Natural killer cell (primary cell): ENCODE measurements around the gene GLO1. TPM values are rescaled to one million over a fixed set of nuclear protein-coding genes. Genes with fewer than 3 reads are reported as not detected.

ENCODE experiments used
- ATAC-seq, 3 donors: fragments of 150-1000 bp in 2 of 3; fragments of 200-7000 bp in 1 of 3; cut with Tn5 transposase; 1 replicate in 1 of 3; 2 replicates in 2 of 3; pipeline ENCODE4 v1.10.0; 2021; ENCODE audit warnings: mild to moderate bottlenecking in 2 of 3, moderate library complexity in 2 of 3
- DNase-seq, 2 donors: peaks; one replicate each; pipeline versions ENCODE4 v3.0.0 to v3.0.0-alpha.2; 2013 to 2021; ENCODE audit warnings: mixed read lengths in 1 of 2
- H3K27ac ChIP-seq: one replicate; pipeline ENCODE4 v1.5.1; 2013; ENCODE audit warnings: mild to moderate bottlenecking, low read length
- H3K27me3 ChIP-seq: one replicate; pipeline ENCODE4 v1.6.1; 2013; ENCODE audit warnings: low read length; ENCODE audit not compliant: control insufficient read depth, insufficient read depth
- H3K36me3 ChIP-seq: one replicate; pipeline ENCODE4 v1.6.1; 2013; ENCODE audit warnings: low read length; ENCODE audit not compliant: control insufficient read depth, insufficient read depth
- H3K4me1 ChIP-seq: one replicate; pipeline ENCODE4 v1.6.1; 2013; ENCODE audit warnings: low read length; ENCODE audit not compliant: control insufficient read depth, insufficient read depth
- H3K4me3 ChIP-seq: one replicate; pipeline ENCODE4 v1.5.1; 2013; ENCODE audit warnings: low read length
- H3K9me3 ChIP-seq: one replicate; pipeline ENCODE4 v1.6.1; 2013; ENCODE audit warnings: low read length; ENCODE audit not compliant: control insufficient read depth, insufficient read depth
- H3K27ac Mint-ChIP-seq, 2 donors: one replicate each; pipeline ENCODE4 v1.8.0; 2022; ENCODE audit warnings: mild to moderate bottlenecking in 2 of 2, mixed read lengths in 2 of 2, moderate library complexity in 1 of 2
- H3K27me3 Mint-ChIP-seq, 2 donors: one replicate each; pipeline ENCODE4 v1.8.0; 2022; ENCODE audit warnings: low read depth in 2 of 2, mixed read lengths in 2 of 2
- H3K36me3 Mint-ChIP-seq: one replicate; pipeline ENCODE4 v1.8.0; 2022; ENCODE audit warnings: mixed read lengths
- H3K4me1 Mint-ChIP-seq, 2 donors: one replicate each; pipeline ENCODE4 v1.8.0; 2022; ENCODE audit warnings: mixed read lengths in 2 of 2
- H3K4me3 Mint-ChIP-seq: one replicate; pipeline ENCODE4 v1.8.0; 2022; ENCODE audit warnings: mild to moderate bottlenecking, moderate library complexity, mixed read lengths
- H3K9me3 Mint-ChIP-seq, 2 donors: one replicate each; pipeline ENCODE4 v1.8.0; 2022; ENCODE audit warnings: mixed read lengths in 2 of 2
- CTCF ChIP-seq: fragments of 200-600 bp; IDR thresholded peaks from one replicate; pipeline ENCODE4 v1.8.0; 2022; ENCODE audit warnings: antibody characterized with exemption
- WGBS: methylation state at CpG from one replicate; pipeline ENCODE4 v1.1.7; 2013; ENCODE audit warnings: missing lambda C conversion rate; ENCODE audit not compliant: insufficient coverage; 5-methylcytosine and 5-hydroxymethylcytosine counted together
- intact Hi-C: fragments of 100-400 bp; cut with micrococcal nuclease; formaldehyde crosslinking; loops from one replicate; pipeline ENCODE4 v1.14.2; 2022
- total RNA-seq, 4 donors: library from RNA; stranded (reverse); fragments of 120-200 nt in 1 of 4; gene quantifications; one replicate each; pipeline versions ENCODE4 v1.2.3 to v1.2.4, GENCODE V29; 2013 to 2022

The GLO1 gene
- total RNA-seq, 3 donors from 2014 or later (not counting 1 experiment from before 2014, with no cell fraction given) = 24.2 to 31.3 (median 27.6) TPM

- Histone ChIP-seq H3K27me3 (no peaks in the 10 kb centered on the region), H3K9me3 (no peaks in the 10 kb centered on the region), H3K36me3 (no peaks in the 10 kb centered on the region), H3K27ac (no peak overlapping the region), H3K4me3 (no peak overlapping the region), H3K4me1 (no peaks in the 10 kb centered on the region)
- no peak for ATAC-seq
- intact Hi-C loops = loop anchor here (10.0 kb wide), 1 partner anchor 484 kb away; the partner anchor contains the start of gene SAYSD1
- 93% methylated on average over 2 of the region's 3 CpGs for WGBS
- no peak overlapping the region for H3K27ac Mint-ChIP-seq
- no peaks in the 10 kb centered on the region for H3K27me3 Mint-ChIP-seq
- H3K4me3 Mint-ChIP-seq = no peak overlapping the region
- no peak for DNase-seq
- TF ChIP-seq CTCF = no peak
- H3K9me3 Mint-ChIP-seq = no peaks in the 10 kb centered on the region
- no peaks in the 10 kb centered on the region for H3K36me3 Mint-ChIP-seq
- peaks cover 24 to 37% of the 10 kb centered on the region in 2 donors for H3K4me1 Mint-ChIP-seq
Measured at GRCh38 chr6:38631186-38631783, 71.7 kb downstream of the GLO1 start.

Other genes with a start within 250 kb of the GLO1 start
- 10 to 100 TPM; 51.6 to 70.3 (median 54.3) TPM for gene BTBD9, start 63.2 kb downstream of the GLO1 start, total RNA-seq
- gene DNAH8, start 12.2 kb upstream of the GLO1 start, total RNA-seq = under 1 TPM in 1 of 3 donors, not detected in 2; 0.10 TPM